Kasumi-1 (cell line): ENCODE results near the gene RNU6-9.
"Not testable (repeated sequence)": the region's sequence is repeated elsewhere in the genome, so short reads cannot be mapped to it uniquely, and the experiment has no call there.

Experiments
- DNase-seq, 2 experiments: peaks; one replicate each; lab custom pipeline; 2025; lab: John Stamatoyannopoulos, UW

RNU6-9 gene

DNA sequence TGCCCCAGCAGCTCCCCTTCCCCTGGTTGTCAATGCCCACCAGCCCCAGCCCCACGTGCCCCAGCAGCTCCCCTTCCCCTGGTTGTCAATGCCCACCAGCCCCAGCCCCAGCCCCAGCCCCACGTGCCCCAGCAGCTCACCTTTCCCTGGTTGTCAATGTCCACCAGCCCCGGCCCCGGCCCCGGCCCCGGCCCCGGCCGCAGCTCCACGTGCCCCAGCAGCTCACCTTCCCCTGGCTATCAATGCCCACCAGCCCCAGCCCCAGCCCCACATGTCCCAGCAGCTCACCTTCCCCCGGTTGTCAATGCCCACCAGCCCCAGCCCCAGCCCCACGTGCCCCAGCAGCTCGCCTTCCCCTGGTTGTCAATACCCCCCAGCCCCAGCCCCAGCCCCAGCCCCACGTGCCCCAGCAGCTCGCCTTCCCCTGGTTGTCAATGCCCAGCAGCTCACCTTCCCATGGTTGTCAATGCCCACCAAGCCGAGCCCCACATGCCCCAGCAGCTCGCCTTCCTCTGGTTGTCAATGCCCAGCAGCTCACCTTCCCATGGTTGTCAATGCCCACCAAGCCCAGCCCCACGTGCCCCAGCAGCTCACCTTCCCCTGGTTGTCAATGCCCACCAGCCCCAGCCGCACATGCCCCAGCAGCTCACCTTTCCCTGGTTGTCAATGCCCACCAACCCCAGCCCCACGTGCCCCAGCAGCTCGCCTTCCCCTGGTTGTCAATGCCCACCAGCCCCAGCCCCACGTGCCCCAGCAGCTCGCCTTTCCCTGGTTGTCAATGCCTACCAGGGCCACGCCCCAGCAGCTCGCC lies 14.3 kb upstream of the RNU6-9 start:
- DNase-seq: not testable (repeated sequence)

DNA sequence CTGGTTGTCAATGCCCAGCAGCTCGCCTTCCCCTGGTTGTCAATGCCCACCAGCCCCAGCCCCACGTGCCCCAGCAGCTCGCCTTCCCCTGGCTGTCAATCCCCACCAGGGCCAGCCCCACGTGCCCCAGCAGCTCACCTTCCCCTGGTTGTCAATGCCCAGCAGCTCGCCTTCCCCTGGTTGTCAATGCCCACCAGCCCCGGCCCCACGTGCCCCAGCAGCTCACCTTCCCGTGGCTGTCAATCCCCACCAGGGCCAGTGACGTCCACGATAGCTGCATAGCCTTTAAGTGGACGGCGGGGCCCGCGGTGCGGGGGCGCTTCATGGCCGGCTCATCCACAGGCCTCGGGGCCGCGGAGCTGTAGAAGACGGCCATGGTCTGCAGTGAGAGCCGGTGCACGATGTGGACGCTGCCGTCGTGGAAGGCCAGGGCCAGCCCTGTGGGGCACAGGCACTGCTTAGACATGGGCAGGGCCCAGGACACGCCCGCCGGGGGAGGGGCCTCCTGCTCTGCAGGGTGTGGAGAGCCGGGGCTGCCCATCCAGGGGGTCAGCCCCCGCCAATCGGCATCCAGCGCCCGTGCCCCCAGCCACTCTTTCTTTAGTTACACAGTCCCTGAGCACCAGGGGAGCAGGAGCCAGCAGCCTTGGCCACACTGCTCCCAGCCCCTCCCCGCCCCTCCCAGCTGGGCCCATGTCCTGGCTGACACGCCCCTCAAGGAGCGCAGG lies 13.4 kb upstream of the RNU6-9 start:
- no peak for DNase-seq

DNA sequence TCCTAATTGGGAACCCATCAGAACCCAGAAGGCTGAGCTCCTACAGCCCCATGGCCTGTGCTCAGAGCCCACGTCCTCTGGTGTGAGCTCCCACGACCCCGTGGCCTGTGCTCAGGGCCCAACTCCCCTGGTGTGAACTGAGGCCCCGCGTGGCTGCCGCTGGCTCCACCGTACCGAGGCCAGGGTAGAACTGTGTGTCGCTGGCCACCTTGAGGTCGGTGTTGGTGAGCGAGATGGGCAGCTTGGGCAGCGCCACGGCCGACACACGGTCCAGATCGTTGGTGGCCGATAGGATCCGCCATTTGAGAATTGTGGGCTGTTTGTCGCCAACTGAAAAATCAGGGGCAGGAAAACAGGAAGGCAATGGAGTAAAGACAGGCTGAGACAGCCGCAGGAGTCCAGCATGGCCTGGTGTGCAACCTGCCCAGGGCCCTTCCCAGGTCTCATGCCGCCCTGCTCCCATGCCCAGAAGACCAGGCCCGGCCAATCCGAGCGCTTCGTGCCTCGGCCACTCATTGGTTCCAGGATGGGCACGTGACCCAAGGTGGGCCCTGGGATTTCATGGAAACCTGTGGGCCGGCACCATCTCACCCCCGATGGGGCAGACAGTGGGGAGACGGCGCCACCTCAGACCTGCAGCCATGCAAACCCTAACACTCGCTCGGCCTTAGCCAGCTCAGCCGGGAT lies 11.8 kb upstream of the RNU6-9 start:
- DNase-seq: no peak

DNA sequence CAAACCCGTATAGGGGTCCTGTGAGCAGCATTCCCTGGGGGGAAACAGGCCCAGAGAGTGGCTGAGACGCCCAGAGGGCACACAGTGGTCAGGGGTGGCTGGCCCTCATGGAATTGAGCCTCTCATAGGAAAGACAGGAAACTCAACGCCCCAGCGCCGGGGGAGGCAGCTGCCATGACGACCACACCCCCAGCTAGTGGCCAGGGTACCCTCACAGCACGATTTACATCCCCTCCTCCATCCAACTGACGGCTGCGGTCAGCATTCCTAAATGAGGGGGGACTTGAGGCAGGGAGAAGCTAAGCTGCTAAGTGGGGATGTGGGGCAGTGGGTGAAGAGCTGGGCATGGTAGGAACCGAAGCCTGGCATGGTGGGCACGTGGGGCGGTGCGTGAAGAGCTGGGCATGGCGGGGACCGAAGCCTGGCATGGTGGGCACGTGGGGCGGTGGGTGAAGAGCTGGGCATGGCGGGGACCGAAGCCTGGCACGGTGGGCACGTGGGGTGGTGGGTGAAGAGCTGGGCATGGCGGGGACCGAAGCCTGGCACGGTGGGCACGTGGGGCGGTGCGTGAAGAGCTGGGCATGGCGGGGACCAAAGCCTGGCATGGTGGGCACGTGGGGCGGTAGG lies 10.3 kb upstream of the RNU6-9 start:
- no peak for DNase-seq

GRCh38 chr19:883661-884211 lies 9.5 kb upstream of the RNU6-9 start:
- DNase-seq: no peak

- DNase-seq: no peak
Observed at GRCh38 chr19:884420-885211, 8.7 kb upstream of the RNU6-9 start.

DNA sequence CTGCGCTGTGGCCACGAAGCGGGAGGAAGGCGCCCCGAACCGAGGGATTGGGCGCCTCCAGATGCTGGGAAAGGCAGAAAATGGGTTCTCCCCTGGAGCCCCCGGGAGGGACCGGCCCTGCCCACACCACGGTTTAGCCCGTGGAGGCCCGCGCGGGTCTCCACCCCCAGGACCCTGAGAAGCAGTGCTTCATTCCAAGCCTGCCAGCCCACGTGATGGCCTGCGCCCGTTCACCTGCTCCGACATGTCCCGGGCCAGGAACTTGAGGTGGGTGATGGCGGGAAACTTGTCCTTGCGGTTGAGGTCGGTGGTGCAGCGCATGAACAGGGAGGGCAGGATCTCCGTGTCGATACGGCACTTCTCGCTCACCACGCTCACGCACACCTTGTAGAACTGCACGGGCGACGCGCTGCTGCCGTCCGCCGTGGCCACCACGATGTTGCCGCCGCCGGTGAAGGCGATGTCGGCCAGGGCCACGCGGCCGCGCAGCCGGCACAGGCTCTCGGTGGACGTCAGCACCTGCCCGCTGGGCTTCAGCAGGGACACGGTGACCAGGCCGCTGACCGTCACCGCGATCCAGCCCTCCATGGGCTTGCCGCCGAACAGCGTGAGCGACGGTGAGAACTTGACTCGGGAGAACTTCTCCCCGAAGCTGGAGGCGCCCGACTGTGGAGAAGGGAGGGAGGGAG lies 7.6 kb upstream of the RNU6-9 start:
- no peak for DNase-seq

- DNase-seq: no peak
Observed at GRCh38 chr19:887072-887471, 6.2 kb upstream of the RNU6-9 start.

DNA sequence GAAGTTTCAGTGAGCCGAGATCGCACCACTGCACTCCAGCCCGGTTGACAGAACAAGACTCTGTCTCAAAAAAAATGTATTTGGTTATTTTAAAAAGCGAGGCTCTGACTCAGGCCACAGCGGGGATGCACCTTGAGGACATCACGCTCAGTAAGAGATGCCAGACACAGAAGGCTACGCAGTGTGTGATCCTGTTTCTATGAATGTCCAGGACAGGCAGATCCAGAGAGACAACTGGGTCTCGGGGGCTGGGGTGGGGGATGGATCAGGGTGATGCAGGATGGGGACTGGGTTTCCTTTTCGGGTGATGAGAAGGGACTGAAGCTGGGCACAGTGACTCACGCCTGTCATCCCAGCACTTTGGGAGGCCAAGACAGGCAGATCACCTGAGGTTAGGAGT lies 5.7 kb upstream of the RNU6-9 start:
- no peak for DNase-seq

- no peak for DNase-seq
Observed at GRCh38 chr19:888581-889385, 4.5 kb upstream of the RNU6-9 start.

DNA sequence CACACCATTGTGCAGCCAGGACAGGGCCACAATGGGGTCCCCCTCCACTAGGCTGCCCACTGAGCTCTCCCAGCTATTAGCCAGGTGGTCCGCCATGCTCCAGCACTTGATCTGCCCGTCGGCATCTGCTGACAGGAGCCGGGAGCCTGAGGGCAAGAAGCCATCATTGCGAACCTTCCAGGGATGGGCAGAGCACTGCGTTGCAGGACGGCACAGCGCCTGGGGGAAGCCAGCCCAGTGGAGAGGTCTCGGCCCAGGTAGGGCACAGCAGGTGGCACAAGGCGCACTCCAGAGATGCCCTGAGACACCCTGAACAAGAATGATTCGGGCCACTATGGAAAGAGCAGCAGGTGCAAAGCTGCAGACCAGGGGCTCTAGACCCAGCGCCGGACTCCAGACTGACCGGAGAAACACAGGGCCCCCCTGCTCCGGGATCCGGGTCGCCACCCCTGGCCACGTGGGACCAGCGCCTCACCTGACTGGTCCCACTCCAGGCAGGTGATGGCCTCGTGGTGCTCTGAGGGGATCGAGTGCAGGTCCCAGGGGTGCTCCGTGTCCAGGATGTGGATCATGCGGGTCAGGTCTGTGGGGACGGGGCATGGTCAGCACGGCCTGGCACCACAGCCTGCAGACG lies 3.5 kb upstream of the RNU6-9 start:
- DNase-seq: no peak

DNA sequence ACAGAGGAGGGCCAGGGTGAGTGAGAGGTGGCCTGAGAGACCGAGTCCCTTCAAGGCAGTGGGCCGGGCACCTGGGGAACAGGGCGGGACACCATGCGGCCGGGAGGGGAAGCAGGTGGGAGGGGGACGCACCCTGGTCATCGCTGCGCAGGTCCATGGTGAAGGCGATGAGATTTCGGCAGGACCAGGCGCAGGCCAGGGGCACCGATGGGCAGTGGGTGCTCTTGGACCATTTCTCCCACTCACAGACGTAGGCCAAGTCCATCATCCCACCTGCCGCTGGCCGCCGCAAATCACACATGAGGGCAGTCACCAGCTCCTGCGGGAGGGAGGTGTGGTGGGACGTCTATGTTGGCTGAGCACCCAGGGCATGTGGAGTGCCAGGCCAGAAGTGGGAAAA lies 2.5 kb upstream of the RNU6-9 start:
- DNase-seq: no peak

- not testable (repeated sequence) for DNase-seq
Observed at GRCh38 chr19:891421-892200, 1.7 kb upstream of the RNU6-9 start.

DNA sequence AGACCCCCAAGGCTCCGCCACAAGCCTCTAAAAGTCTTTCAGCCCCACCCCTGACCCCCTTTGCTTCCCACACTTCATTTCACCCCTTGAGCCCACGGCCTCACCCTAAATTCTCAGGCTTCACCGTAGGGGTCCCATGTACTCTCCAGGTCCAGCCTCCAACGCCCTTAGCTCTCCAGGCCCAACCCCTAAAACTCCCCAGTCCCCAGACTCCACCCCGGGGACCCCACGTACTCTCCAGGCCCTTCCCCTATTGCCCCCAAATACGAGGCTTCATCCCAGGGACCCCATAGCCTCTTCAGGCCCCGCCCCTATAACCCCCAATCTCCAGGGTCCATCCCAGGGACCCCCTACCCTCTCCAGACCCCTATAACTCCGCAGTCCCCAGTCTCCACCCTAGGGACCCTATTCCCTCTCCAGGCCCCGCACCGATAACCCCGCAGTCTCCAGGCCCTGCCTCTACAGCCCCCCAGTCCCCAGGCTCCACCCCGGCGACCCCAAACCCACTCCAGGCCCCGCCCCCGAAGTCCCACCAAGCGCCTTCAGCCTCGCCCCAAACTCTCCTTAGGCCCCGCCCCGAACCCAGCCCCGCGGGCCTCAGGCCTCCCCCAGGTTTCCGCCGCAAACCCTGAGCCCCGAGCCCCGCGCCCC lies 916 bp upstream of the RNU6-9 start:
- DNase-seq: no peak

GRCh38 chr19:896434-896833 lies 3.1 kb downstream of the RNU6-9 start:
- no peak for DNase-seq

DNA sequence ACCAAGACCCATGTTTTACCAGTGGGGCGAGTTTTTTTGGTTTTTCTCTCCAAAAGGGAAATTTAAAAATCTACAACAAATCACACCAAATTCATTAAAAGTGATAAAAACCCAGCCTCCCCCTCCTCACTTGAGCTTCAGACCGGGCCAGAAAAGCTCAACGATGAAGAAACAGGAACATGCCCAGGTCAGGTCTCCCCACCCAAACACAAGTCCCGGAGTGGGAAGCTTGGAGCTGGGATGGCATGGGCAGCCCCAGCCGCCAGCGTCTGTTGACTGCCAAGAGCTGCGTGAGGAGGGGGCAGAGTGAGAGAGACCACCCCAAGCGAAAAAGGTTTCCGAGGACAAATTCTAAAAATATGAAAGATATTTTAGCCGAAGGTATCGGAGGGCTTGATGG lies 3.7 kb downstream of the RNU6-9 start:
- no peak for DNase-seq

DNA sequence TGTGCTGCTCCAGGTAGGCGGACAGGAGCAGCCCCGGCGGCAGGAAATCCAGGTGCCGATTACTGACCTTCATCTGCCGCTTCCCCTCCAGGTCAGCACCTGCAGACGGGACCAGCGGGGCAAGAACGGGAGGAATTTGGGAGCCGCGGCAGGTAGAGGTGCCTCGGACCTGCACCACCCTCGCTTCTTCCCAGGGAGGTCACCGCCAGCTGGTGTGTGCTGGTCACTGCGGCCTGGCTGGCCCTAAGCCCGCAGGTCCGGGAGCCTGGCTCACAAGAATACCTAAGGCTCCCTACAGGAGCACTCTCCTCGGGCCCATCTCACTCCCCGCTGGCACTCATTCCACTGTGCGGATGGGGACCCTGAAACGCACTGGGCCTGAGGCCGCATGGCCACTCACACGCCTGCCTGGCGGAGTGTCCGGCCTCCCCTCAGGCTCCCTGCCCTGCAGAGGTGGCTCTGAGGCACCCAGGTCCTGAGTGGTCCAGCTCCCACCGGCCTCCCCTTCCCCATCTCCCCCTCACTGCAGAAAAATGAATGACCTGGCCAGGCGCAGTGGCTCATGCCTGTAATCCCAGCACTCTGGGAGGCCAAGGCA lies 4.3 kb downstream of the RNU6-9 start:
- DNase-seq: no peak

GRCh38 chr19:898663-899062 lies 5.4 kb downstream of the RNU6-9 start:
- DNase-seq: no peak
